ENCODE results near the gene IGSF21. TPM values are rescaled to one million over a fixed set of nuclear protein-coding genes. Genes with fewer than 3 reads are reported as not detected.

The IGSF21 gene
- total and polyA plus RNA-seq, 2 of the 4 experiments (the other 2 are of a cell fraction): not detected

DNA sequence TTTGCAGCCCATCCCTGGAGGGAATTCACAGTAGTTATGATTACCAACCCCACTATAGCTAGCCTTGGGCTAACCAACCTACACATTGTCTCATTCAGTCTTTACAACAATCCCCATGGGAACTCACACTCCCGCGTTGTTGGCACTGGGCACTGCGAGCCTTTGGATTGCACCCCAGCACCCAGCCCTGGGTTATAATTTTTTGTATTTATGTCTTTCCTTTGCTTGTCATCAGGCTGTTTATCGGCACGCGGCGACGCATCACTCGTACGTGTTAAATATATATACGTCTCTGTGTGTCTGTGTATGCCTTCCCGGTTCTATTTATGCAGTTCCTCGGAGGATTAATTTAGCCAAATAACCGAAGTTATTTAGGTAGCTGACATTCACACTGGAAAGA, 47.2 kb upstream of the IGSF21 start:
- no peak overlapping the region for H2AFZ ChIP-seq (replicated peaks; ENCODE audit: low read length, poor library complexity)
- H2BK15ac ChIP-seq (ENCODE audit: low read depth, low read length): no peak overlapping the region
- WGBS, 2 experiments (ENCODE audit: extremely low coverage in 2 of 2, insufficient read length in 1 of 2): 48% methylated on average over 3 of the region's 14 CpGs; no CpG with 5 or more reads in 1 of the 2 experiments
- H3K9me1 ChIP-seq (ENCODE audit: insufficient read depth, low read length): no peaks in the 10 kb centered on the region
- H3K9me3 ChIP-seq (ENCODE audit: control insufficient read depth, insufficient read depth, low read length): peaks cover 10% of the 10 kb centered on the region; the same call in 1 of the 2 replicates
- TF ChIP-seq, protein P1, sequence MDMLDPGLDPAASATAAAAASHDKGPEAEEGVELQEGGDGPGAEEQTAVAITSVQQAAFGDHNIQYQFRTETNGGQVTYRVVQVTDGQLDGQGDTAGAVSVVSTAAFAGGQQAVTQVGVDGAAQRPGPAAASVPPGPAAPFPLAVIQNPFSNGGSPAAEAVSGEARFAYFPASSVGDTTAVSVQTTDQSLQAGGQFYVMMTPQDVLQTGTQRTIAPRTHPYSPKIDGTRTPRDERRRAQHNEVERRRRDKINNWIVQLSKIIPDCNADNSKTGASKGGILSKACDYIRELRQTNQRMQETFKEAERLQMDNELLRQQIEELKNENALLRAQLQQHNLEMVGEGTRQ (IDR thresholded peaks at IDR 0.05; ENCODE audit: low read depth, low read length): no peak
- TF ChIP-seq BHLHE40 (IDR thresholded peaks at IDR 0.05; ENCODE audit: low read depth, low read length) (no peak), POLR2A (IDR thresholded peaks at IDR 0.05; ENCODE audit: low read depth, low read length) (no peak), RFX5 (IDR thresholded peaks at IDR 0.05; ENCODE audit: low read depth, low read length) (no peak), CHD1 (IDR thresholded peaks at IDR 0.05; ENCODE audit: low read depth, low read length) (no peak), SMC3 (IDR thresholded peaks at IDR 0.05; ENCODE audit: low read depth, low read length) (no peak), FOS (IDR thresholded peaks at IDR 0.05; ENCODE audit: low read depth, low read length) (no peak), NFE2L2 (IDR thresholded peaks at IDR 0.05; ENCODE audit: low read depth, low read length) (no peak), MXI1 (IDR thresholded peaks at IDR 0.05; ENCODE audit: borderline replicate concordance, low read depth, low read length) (no peak), RCOR1 (IDR thresholded peaks at IDR 0.05; ENCODE audit: insufficient replicate concordance, low read length) (no peak)
- TF ChIP-seq, protein P2, sequence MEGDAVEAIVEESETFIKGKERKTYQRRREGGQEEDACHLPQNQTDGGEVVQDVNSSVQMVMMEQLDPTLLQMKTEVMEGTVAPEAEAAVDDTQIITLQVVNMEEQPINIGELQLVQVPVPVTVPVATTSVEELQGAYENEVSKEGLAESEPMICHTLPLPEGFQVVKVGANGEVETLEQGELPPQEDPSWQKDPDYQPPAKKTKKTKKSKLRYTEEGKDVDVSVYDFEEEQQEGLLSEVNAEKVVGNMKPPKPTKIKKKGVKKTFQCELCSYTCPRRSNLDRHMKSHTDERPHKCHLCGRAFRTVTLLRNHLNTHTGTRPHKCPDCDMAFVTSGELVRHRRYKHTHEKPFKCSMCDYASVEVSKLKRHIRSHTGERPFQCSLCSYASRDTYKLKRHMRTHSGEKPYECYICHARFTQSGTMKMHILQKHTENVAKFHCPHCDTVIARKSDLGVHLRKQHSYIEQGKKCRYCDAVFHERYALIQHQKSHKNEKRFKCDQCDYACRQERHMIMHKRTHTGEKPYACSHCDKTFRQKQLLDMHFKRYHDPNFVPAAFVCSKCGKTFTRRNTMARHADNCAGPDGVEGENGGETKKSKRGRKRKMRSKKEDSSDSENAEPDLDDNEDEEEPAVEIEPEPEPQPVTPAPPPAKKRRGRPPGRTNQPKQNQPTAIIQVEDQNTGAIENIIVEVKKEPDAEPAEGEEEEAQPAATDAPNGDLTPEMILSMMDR (conservative IDR thresholded peaks at IDR 0.05; ENCODE audit: low read depth, low read length): no peak
- TF ChIP-seq, protein P3, sequence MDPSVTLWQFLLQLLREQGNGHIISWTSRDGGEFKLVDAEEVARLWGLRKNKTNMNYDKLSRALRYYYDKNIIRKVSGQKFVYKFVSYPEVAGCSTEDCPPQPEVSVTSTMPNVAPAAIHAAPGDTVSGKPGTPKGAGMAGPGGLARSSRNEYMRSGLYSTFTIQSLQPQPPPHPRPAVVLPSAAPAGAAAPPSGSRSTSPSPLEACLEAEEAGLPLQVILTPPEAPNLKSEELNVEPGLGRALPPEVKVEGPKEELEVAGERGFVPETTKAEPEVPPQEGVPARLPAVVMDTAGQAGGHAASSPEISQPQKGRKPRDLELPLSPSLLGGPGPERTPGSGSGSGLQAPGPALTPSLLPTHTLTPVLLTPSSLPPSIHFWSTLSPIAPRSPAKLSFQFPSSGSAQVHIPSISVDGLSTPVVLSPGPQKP (IDR thresholded peaks at IDR 0.05; ENCODE audit: borderline replicate concordance, low read depth, low read length): no peak
- no peak overlapping the region for H3K9ac ChIP-seq (ENCODE audit: low read depth, low read length)
- no peak overlapping the region for H2AK9ac ChIP-seq (replicated peaks; ENCODE audit: low read depth, low read length, poor library complexity)
- no peak overlapping the region for H3K27ac ChIP-seq (ENCODE audit: insufficient read depth, low read length)
- H3K18ac ChIP-seq (ENCODE audit: low read depth, low read length): no peak overlapping the region
- BruUV-seq (replicated peaks): no TSS peak
- no peak overlapping the region for H4K8ac ChIP-seq (ENCODE audit: low read depth in 2 of 2, low read length in 2 of 2)
- H3K23ac ChIP-seq (ENCODE audit: low read depth, low read length): no peak overlapping the region
- H2BK20ac ChIP-seq (ENCODE audit: low read depth, low read length): no peak overlapping the region
- dilution Hi-C loops (cut with HindIII; ENCODE audit: low sequenced_read_pairs, unreplicated experiment): no loop called here
- H4K20me1 ChIP-seq (ENCODE audit: insufficient read depth, low read length): no peaks in the 10 kb centered on the region
- H4K5ac ChIP-seq (ENCODE audit: low read depth, low read length): no peak overlapping the region
- H3K4me1 ChIP-seq (ENCODE audit: control insufficient read depth, insufficient read depth, low read length): no peaks in the 10 kb centered on the region
- H3K79me1 ChIP-seq (ENCODE audit: low read depth in 1 of 2, low read length in 2 of 2): no peaks in the 10 kb centered on the region
- DNase-seq: no peak
- H3K4ac ChIP-seq (ENCODE audit: low read depth, low read length): no peak overlapping the region
- H3K56ac ChIP-seq (ENCODE audit: extremely low read depth, insufficient read depth, low read length): no peak overlapping the region
- no peak overlapping the region for H2AK5ac ChIP-seq (ENCODE audit: low read depth, low read length)
- H3K14ac ChIP-seq (replicated peaks; ENCODE audit: low read depth, low read length): no peak overlapping the region
- no peak overlapping the region for H3K4me3 ChIP-seq (ENCODE audit: insufficient read depth, low read depth, low read length)
- ChIA-PET POLR2A (ENCODE audit: unreplicated experiment) (no interaction called here), CTCF (no interaction called here)
- H3K4me2 ChIP-seq (ENCODE audit: low read depth, low read length): no peak overlapping the region
- no peak overlapping the region for H2BK120ac ChIP-seq (ENCODE audit: low read depth, low read length)
- H3K27me3 ChIP-seq (ENCODE audit: control insufficient read depth, insufficient read depth, low read length): no peaks in the 10 kb centered on the region
- no peak overlapping the region for H4K91ac ChIP-seq (ENCODE audit: insufficient read depth, low read depth, low read length)
- intact Hi-C loops (cut with micrococcal nuclease): no loop called here
- no peak overlapping the region for H2BK5ac ChIP-seq (ENCODE audit: low read depth, low read length, poor library complexity, severe bottlenecking)
- no peaks in the 10 kb centered on the region for H3K36me3 ChIP-seq (ENCODE audit: control insufficient read depth, insufficient read depth, low read length)
- in situ Hi-C loops (cut with MboI; ENCODE audit: low sequenced_read_pairs): no loop called here
- no peak for ATAC-seq (ENCODE audit: low read depth)

Measured in IMR-90 (cell line).